ENCODE measurements around the gene RAPGEF6.

Gene RAPGEF6

GRCh38 chr5:131647048-131647769 lies 12.2 kb upstream of the RAPGEF6 start:
- Histone ChIP-seq H3K9me3 (ENCODE audit: control insufficient read depth, insufficient read depth, low read depth, low read length) (no peaks in the 10 kb centered on the region), H3K36me3 (ENCODE audit: control insufficient read depth in 2 of 2, insufficient read depth in 1 of 2, low read length in 2 of 2) (peaks cover 18 to 58% of the 10 kb centered on the region in 2 experiments), H3K4me3 (ENCODE audit: low read depth, low read length) (no peak overlapping the region), H3K27ac (ENCODE audit: extremely low read depth, low read depth, low read length) (no peak overlapping the region), H3K4me1 (ENCODE audit: control insufficient read depth, insufficient read depth, low read length) (no peaks in the 10 kb centered on the region)
- ChIA-PET POLR2A (no interaction called here), CTCF (interaction anchor here (0.6 kb wide), 1 partner anchor 147 kb away, joined by 3 read pairs; no protein-coding TSS in a partner anchor)
- TF ChIP-seq PRDM4 (tag by site-specific recombination; IDR thresholded peaks at IDR 0.05): no peak
- TF ChIP-seq SCRT2 (tag by site-specific recombination; IDR thresholded peaks at IDR 0.05): no peak
- no peak for TF ChIP-seq ZBTB11 (tag by site-specific recombination; conservative IDR thresholded peaks at IDR 0.05; ENCODE audit: low read depth)

GRCh38 chr5:131644822-131645221 lies 9.8 kb upstream of the RAPGEF6 start:
- Histone ChIP-seq H3K27ac (ENCODE audit: extremely low read depth, low read depth, low read length) (no peak overlapping the region), H3K9me3 (ENCODE audit: control insufficient read depth, insufficient read depth, low read depth, low read length) (no peaks in the 10 kb centered on the region), H3K36me3 (ENCODE audit: control insufficient read depth in 2 of 2, insufficient read depth in 1 of 2, low read length in 2 of 2) (peaks cover 10 to 41% of the 10 kb centered on the region in 2 experiments), H3K4me1 (ENCODE audit: control insufficient read depth, insufficient read depth, low read length) (no peaks in the 10 kb centered on the region), H3K4me3 (ENCODE audit: low read depth, low read length) (no peak overlapping the region)
- CTCF ChIA-PET: interaction anchor here (1.0 kb wide), 1 partner anchor 55 kb away, joined by 3 read pairs; no protein-coding TSS in a partner anchor
- TF ChIP-seq ZBTB8A (tag by site-specific recombination; IDR thresholded peaks at IDR 0.05) (no peak), ZNF701 (tag by site-specific recombination; IDR thresholded peaks at IDR 0.05) (no peak), ZNF280C (tag by site-specific recombination; IDR thresholded peaks at IDR 0.05) (no peak)
- POLR2A ChIA-PET: no interaction called here

GRCh38 chr5:131644370-131644769 lies 9.3 kb upstream of the RAPGEF6 start:
- H3K9me3 ChIP-seq (ENCODE audit: control insufficient read depth, insufficient read depth, low read depth, low read length): no peaks in the 10 kb centered on the region
- ChIA-PET CTCF (interaction anchor here (1.0 kb wide), 1 partner anchor 55 kb away, joined by 3 read pairs; no protein-coding TSS in a partner anchor), POLR2A (no interaction called here)
- no peak overlapping the region for H3K4me3 ChIP-seq (ENCODE audit: low read depth, low read length)
- H3K27ac ChIP-seq (ENCODE audit: extremely low read depth, low read depth, low read length): no peak overlapping the region
- H3K4me1 ChIP-seq (ENCODE audit: control insufficient read depth, insufficient read depth, low read length): no peaks in the 10 kb centered on the region
- peaks cover 10 to 38% of the 10 kb centered on the region in 2 experiments for H3K36me3 ChIP-seq (ENCODE audit: control insufficient read depth in 2 of 2, insufficient read depth in 1 of 2, low read length in 2 of 2)
- TF ChIP-seq ZNF560 (tag by site-specific recombination; IDR thresholded peaks at IDR 0.05; ENCODE audit: borderline replicate concordance) (no peak), ZNF16 (tag by site-specific recombination; IDR thresholded peaks at IDR 0.05; ENCODE audit: low read depth) (no peak), ZNF18 (tag by site-specific recombination; IDR thresholded peaks at IDR 0.05) (no peak), ZNF623 (tag by site-specific recombination; IDR thresholded peaks at IDR 0.05) (no peak), PRDM10 (tag by site-specific recombination; IDR thresholded peaks at IDR 0.05) (no peak), ZNF664 (tag by site-specific recombination; IDR thresholded peaks at IDR 0.05) (no peak), ZNF24 (tag by site-specific recombination; IDR thresholded peaks at IDR 0.05) (no peak), SCRT2 (tag by site-specific recombination; IDR thresholded peaks at IDR 0.05) (no peak), ZNF274 (IDR thresholded peaks at IDR 0.05; ENCODE audit: low read length) (no peak), ZNF274 (tag by site-specific recombination; IDR thresholded peaks at IDR 0.05; ENCODE audit: borderline replicate concordance) (no peak), ZNF610 (tag by site-specific recombination; IDR thresholded peaks at IDR 0.05; ENCODE audit: borderline replicate concordance) (no peak)

Data from HEK293 (cell line).